GM10266 (cell line): ENCODE measurements around the gene OPALIN.

Experiments
- DNase-seq: peaks from one replicate; pipeline ENCODE4 v3.0.0; 2012; ENCODE audit errors: extremely low spot score
- CTCF ChIP-seq: IDR thresholded peaks from 2 replicates; pipeline ENCODE4 v1.5.1; 2012; ENCODE audit warnings: mild to moderate bottlenecking, low read depth; ENCODE audit not compliant: control insufficient read depth, insufficient read depth; ENCODE audit errors: missing control alignments

OPALIN gene

GRCh38 chr10:96358851-96359540 lies at the start of gene OPALIN:
OPALIN (minus strand) TSS chr10:96359002; CDS start chr10:96358896, 106 bp downstream.
- no peak for DNase-seq
- no peak for TF ChIP-seq CTCF

GRCh38 chr10:96408201-96408600 lies 49.4 kb upstream of the OPALIN start:
- no peak for TF ChIP-seq CTCF
- no peak for DNase-seq

GRCh38 chr10:96407560-96408069 lies 48.8 kb upstream of the OPALIN start:
- DNase-seq: no peak

GRCh38 chr10:96406091-96406490 lies 47.3 kb upstream of the OPALIN start:
- no peak for TF ChIP-seq CTCF
- DNase-seq: no peak

More at GRCh38 chr10:96407560-96408069, 48.8 kb upstream of the OPALIN start:
- no peak for TF ChIP-seq CTCF

GRCh38 chr10:96402417-96403305 lies 43.9 kb upstream of the OPALIN start:
- TF ChIP-seq CTCF: no peak
- no peak for DNase-seq

GRCh38 chr10:96401036-96401435 lies 42.2 kb upstream of the OPALIN start:
- no peak for TF ChIP-seq CTCF
- no peak for DNase-seq
